Thyroid gland (tissue), 4 donors: ENCODE results near the gene CEBPB.
A peak's percentile ranks its signal among the peaks of the same experiment; 100 is the strongest.

Experiments used
- POLR2A ChIP-seq, 2 donors: fragments of 450-650 bp; IDR thresholded peaks; one replicate each; pipeline ENCODE4 v1.6.1; 2017; ENCODE audit warnings: antibody characterized with exemption in 2 of 2, mild to moderate bottlenecking in 2 of 2, moderate library complexity in 1 of 2
- TF ChIP-seq, protein P1 (sequence below), 6 experiments: fragments of 200-600 bp in 3 of 6; fragments of 450-650 bp in 3 of 6; sonication (generic) in 3 of 6; IDR thresholded peaks; one replicate each; pipeline ENCODE4 v1.5.1; 2016 to 2019; ENCODE audit warnings: antibody characterized with exemption in 6 of 6, mild to moderate bottlenecking in 2 of 6, inconsistent platforms in 1 of 6, moderate library complexity in 1 of 6

DNA sequence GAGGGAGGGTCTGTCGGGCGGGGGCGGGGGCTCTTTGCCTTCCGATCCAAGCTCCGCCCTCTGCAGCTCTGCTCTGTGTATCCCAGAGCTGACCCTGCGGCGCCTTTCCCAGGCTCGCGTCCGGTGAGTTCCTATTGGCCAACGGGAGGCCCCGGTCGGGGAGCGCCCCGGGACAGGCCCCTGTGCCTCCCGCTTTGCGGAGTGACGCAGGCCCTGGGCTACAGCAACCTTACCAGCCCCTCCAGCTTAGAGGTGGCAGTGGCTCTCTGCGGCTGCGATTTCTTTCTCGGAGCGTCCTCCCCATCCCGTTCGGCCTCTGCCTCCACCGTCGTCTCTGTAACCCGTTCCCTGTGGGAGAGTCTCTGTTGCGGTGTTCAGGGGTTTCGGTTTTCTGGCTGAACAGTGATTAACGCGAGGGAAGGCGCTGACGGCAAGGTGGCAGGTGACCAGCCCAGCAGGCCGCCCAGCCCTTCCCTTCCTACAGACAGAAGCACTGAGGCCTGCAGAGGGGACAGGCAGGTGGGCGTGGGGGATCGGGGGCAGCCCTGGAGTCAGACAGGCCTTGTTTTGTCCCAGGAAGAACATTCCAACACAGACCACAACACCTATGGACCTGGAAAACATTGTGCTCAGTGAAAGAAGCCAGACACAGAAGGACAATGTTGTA lies 18.1 kb upstream of the CEBPB start:
- TF ChIP-seq, protein P1, sequence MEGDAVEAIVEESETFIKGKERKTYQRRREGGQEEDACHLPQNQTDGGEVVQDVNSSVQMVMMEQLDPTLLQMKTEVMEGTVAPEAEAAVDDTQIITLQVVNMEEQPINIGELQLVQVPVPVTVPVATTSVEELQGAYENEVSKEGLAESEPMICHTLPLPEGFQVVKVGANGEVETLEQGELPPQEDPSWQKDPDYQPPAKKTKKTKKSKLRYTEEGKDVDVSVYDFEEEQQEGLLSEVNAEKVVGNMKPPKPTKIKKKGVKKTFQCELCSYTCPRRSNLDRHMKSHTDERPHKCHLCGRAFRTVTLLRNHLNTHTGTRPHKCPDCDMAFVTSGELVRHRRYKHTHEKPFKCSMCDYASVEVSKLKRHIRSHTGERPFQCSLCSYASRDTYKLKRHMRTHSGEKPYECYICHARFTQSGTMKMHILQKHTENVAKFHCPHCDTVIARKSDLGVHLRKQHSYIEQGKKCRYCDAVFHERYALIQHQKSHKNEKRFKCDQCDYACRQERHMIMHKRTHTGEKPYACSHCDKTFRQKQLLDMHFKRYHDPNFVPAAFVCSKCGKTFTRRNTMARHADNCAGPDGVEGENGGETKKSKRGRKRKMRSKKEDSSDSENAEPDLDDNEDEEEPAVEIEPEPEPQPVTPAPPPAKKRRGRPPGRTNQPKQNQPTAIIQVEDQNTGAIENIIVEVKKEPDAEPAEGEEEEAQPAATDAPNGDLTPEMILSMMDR (IDR thresholded peaks at IDR 0.05) = no peak
- peak; percentile 17 to 79 for TF ChIP-seq POLR2A (IDR thresholded peaks at IDR 0.05)
